AG04449 (cell line): ENCODE measurements around the gene MRPL30.
A peak's percentile ranks its signal among the peaks of the same experiment; 100 is the strongest.
"Not testable (repeated sequence)": the region's sequence is repeated elsewhere in the genome, so short reads cannot be mapped to it uniquely, and the experiment has no call there.

ENCODE experiments used
- CTCF ChIA-PET: fragments of 350-600 bp; formaldehyde crosslinking; extraction: SDS; loops from one replicate; lab custom pipeline; 2021; ENCODE audit warnings: antibody characterized with exemption; lab: Yijun Ruan, JAX
- POLR2A ChIA-PET: fragments of 400-600, 350-600 bp; formaldehyde crosslinking; extraction: SDS; loops from one replicate; lab custom pipeline; 2020; ENCODE audit warnings: antibody characterized with exemption, inconsistent platforms; lab: Yijun Ruan, JAX
- DNase-seq: peaks from one replicate; pipeline ENCODE4 v3.0.0-alpha.2; 2010; ENCODE audit warnings: low read depth, low spot score
- H3K4me3 ChIP-seq: 2 replicates; pipeline ENCODE4 v1.5.1; 2011; ENCODE audit warnings: low read depth, mild to moderate bottlenecking, control low read depth, low read length
- CTCF ChIP-seq: IDR thresholded peaks from one replicate; pipeline ENCODE4 v1.5.1; 2011; ENCODE audit warnings: mild to moderate bottlenecking, moderate library complexity, low read length, control low read depth, inconsistent platforms; ENCODE audit not compliant: insufficient read depth; ENCODE audit errors: missing control alignments

Gene MRPL30

GRCh38 chr2:99181624-99182000, 628 bp downstream of the MRPL30 start:
- POLR2A ChIA-PET, result interaction anchor here (0.7 to 1.7 kb wide), 3 partner anchors 155 to 311 kb away, joined by 3 to 16 read pairs (median 3); partner anchors contain the start of genes EIF5B and TXNDC9
- no peak for DNase-seq
- no peak for TF ChIP-seq CTCF
- CTCF ChIA-PET, result interaction anchor here (1.3 to 1.9 kb wide), 2 partner anchors 17 to 155 kb away, joined by 3 to 6 read pairs; partner anchors contain the start of genes EIF5B and TXNDC9
- peak overlapping the region; percentile 99 for H3K4me3 ChIP-seq

- H3K4me3 ChIP-seq, result no peak overlapping the region
- TF ChIP-seq CTCF, result no peak
- ChIA-PET POLR2A (no interaction called here), CTCF (interaction anchor here (1.9 kb wide), 1 partner anchor 153 kb away, joined by 6 read pairs; the partner anchor contains the start of genes EIF5B and TXNDC9)
- no peak for DNase-seq
These were observed 2.0 kb downstream of the MRPL30 start for GRCh38 chr2:99183025-99183424.

DNA sequence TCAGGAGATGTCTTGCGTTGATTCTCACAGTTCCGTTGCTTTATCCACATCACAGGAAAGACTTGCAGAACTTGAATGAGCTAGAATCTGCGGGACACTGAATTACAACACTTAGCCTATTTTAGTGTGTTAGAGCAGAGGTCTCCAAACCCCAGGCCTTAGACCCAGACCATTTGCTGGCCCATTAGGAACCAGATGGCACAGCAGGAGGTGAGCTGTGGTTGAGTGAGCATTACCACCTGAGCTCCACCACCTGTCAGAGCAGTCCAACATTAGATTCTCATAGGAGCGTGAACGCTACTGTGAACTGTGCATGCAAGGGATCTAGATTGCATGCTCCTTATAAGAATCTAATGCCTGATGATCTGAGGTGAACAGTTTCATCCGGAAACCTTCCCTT, 3.8 kb downstream of the MRPL30 start:
- no peak for DNase-seq
- TF ChIP-seq CTCF, result no peak
- no peak overlapping the region for H3K4me3 ChIP-seq
- CTCF ChIA-PET, result interaction anchor here (0.6 to 1.2 kb wide), 3 partner anchors 13 to 153 kb away, joined by 3 to 4 read pairs (median 3); no protein-coding TSS in a partner anchor
- POLR2A ChIA-PET, result no interaction called here

DNA sequence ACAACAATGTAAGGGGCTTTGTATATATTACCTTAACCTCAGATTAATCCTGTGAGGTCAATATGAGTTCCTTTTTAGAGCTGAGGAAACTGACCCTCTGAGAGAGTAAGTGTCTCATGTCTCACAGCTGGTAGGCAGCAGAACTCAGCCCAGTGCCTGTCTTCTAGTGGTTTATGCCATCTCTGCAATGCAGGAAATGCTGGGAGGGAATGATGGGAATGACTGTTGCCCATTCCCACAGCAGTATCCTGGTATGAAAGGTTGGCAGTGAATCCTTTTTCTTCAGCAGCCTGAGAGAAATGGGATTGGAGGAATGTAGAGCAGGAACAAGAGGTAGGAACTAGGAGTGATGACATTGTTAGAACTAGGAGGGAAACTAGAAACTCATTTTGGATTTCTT, 6.0 kb downstream of the MRPL30 start:
- no peak for DNase-seq
- TF ChIP-seq CTCF, result no peak
- no peak overlapping the region for H3K4me3 ChIP-seq
- ChIA-PET POLR2A (no interaction called here), CTCF (no interaction called here)

GRCh38 chr2:99188357-99188756, 7.4 kb downstream of the MRPL30 start:
- no peak overlapping the region for H3K4me3 ChIP-seq
- ChIA-PET CTCF (no interaction called here), POLR2A (no interaction called here)
- TF ChIP-seq CTCF, result no peak
- DNase-seq, result no peak

DNA sequence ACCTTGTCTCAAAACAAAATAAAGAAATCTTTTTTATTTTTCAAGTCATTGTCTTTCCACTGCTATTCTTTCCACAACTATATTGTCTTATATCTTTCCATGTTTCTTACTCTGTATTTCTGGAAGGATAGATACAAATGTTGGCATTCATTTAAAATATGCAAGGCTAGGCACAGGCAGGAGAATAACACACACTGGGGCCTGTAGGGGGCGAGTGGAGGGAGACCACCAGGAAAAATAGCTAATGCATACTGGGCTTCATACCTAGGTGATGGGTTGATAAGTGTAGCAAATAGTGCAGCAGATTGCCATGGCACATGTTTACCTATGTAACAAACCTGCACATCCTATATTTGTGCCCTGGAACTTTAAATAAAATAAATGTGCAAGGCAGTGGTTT, 9.6 kb downstream of the MRPL30 start:
- no peak for TF ChIP-seq CTCF
- H3K4me3 ChIP-seq, result no peak overlapping the region
- CTCF ChIA-PET, result interaction anchor here (1.5 kb wide), 1 partner anchor 11 kb away, joined by 4 read pairs; no protein-coding TSS in a partner anchor
- POLR2A ChIA-PET, result no interaction called here
- no peak for DNase-seq

DNA sequence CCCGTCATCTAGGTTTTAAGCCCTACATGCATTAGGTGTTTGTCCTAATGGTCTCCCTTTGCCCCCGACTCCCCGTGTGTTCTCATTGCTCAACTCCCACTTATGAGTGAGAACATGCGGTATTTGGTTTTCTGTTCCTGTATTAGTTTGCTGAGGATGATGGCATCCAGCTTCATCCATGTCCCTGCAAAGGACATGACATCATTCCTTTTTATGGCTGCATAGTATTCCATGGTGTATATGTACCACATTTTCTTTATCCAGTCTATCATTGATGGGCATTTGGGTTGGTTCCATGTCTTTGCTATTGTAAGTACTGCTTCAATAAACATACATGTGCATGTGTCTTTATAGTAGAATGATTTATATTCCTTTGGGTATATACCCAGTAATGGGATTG, 11.4 kb downstream of the MRPL30 start:
- CTCF ChIA-PET, DNase-seq, H3K4me3 ChIP-seq: not testable (repeated sequence)
- POLR2A ChIA-PET, result interaction anchor here (1.0 kb wide), 1 partner anchor 12 kb away, joined by 3 read pairs; no protein-coding TSS in a partner anchor
